HG03457 (cell line): ENCODE results near the gene ATP5MK.
"Not testable (repeated sequence)": the region's sequence is repeated elsewhere in the genome, so short reads cannot be mapped to it uniquely, and the experiment has no call there.

ENCODE experiments used
- ATAC-seq: cut with Tn5 transposase; IDR thresholded peaks from one replicate; pipeline ENCODE4 v1.9.1; 2021; ENCODE audit warnings: moderate number of reproducible peaks; ENCODE audit not compliant: unreplicated experiment

ATP5MK gene

DNA sequence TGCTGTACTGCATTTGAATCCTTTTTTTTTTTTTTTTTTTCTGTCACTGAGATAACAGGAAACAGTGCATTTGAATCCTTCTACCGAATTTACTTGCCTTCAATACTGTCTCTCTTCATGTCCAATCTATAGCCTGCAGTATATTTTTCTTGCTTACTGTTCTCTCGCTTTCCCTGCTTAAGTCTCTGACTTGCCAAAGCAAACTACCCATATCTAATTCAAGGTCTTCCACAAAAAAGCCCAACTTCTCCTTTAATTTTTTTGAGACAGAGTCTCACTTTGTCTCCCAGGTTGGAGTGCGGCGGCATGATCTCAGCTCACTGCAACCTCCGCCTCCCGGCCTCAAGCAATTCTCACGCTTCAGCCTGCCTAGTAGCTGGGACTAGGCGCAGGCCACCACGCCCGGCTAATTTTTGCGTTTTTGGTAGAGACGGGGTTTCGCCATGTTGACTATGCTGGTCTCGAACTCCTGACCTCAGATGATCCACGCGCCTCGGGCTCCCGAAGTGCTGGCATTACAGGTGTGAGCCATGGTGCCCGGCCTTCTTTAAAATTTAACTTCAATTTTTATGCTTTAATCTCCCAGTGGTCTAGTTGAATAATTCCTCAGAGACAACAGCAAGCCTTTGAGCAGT is 1.0 kb upstream of the ATP5MK start:
- no peak for ATAC-seq

GRCh38 chr10:103396789-103397087 is 463 bp upstream of the ATP5MK start:
- ATAC-seq = no peak

DNA sequence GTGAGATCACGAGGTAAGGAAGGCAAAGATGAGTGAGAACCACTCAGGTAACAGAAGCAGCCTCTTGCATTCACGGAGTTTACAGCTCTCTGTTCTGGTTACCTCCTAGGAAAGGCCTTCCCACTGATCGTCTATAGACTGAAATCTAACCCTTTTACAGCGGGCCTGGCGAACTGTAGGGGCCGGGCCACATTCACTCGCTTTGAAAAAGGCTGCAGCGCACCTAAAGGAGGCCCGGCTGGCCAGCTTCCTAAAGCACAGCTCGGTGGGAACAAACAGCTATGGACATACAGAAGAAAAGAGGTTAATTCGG is 565 bp downstream of the ATP5MK start:
- no peak for ATAC-seq

DNA sequence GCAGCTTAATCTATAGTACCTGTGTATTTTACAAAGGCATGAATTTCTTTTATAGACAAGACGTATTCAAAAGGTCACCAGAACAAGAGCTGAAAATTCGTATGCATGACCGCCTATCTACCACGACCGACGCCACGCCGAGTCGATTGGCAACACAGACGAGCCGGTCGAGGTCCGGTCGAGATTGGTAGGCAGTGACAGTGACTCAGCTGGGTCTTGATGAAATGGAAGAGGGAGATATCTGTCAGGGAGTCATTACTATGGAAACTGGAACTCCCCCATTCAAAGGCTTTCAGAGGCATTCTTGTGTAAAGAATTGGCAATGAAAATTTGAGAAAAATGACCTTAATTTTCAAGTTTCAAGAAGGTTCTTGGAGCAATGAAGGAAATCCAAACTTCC is 2.1 kb downstream of the ATP5MK start:
- no peak for ATAC-seq

GRCh38 chr10:103382769-103383168 is 13.5 kb downstream of the ATP5MK start:
- no peak for ATAC-seq

DNA sequence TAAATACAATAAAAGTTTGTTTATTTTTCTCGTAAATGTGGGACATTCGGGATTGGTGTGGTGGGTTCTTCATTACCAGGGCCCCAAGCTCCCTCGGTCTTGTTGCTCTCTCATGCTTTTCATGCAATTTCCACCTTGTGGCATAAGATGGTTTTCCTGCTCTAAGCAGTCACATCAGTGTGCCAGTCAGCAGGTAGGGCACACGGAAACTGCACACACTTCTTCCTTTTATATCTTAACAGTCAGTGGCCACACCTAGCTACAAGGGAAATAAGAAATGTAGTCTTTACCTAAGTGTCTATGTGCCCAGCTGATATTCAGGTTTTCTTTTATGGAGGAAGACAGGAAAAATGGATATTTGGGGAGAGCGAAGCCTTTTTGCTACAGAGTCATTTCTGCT is 22.0 kb downstream of the ATP5MK start:
- ATAC-seq = no peak

- ATAC-seq = no peak
Measured at GRCh38 chr10:103373544-103373943, 22.7 kb downstream of the ATP5MK start.

GRCh38 chr10:103367782-103368518 is 28.3 kb downstream of the ATP5MK start, which contains the start of gene TAF5:
Gene TAF5 (plus strand): TSS chr10:103367976. CDS start chr10:103367990, 14 bp downstream.
- ATAC-seq = peak; percentile 39

DNA sequence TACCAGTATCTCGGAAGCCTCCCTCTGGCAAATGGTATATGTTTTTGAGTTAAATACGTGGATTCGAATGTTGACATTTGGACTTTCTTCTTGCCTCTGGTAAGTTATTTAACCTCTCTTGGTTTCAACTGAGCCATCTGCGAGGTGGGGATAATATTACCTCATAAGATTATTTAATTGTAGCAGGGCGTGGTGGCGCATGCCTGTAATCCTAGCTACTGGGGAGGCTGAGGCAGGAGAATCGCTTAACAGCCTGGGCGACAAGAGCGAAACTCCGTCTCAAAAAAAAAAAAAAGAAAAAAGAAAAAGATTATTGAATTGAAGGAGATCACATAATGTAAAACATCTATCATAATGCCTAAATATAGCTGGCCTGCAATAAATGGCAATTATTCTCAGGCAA is 28.9 kb downstream of the ATP5MK start:
- no peak for ATAC-seq

DNA sequence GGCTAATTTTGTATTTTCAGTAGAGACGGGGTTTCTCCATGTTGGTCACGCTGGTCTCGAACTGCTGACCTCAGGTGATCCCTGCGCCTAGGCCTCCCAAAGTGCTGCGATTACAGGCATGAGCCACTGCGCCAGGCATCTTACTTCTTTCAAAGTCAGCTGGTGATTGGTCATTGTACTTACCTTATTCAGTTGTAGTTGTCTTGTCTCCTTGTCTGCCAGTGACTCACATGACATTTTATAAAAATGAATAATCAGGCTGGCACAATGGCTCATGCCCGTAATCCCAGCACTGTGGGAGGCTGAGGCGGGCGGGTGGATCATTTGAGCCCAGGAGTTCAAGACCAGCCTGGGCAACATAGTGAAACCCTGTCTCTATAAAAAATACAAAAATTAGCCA is 35.5 kb downstream of the ATP5MK start:
- not testable (repeated sequence) for ATAC-seq

- ATAC-seq = not testable (repeated sequence)
Measured at GRCh38 chr10:103359493-103359892, 36.8 kb downstream of the ATP5MK start.

DNA sequence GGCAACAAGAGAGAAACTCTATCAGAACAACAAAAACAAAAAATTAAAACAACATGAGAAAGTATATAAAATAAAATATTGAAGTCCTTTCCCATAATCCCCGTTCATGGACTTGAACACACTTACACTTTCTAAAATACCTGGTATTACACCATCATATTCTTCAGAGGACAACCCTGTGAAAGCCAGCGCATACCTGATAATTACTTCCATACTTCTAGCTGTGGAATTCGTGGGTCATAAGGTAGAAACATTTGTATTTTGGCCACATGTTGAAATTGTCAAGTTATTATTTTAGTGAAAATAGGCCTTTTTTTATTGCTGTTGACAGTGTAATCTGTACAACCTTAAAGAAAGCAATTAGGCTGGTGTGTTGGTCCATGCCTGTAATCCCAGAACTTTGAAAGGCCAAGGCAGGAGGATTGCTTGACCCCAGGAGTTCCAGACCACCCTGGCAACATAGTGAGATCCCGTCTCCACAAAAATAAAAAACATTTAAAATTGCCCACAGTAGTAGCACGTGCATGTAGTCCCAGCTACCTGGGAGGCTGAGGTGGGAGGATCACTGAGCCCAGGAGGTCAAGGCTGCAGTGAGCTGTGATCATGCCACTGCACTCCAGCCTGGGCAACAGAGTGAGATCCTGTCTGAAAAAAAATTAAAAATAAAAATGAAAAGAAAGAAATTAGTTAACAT is 40.2 kb downstream of the ATP5MK start:
- no peak for ATAC-seq

DNA sequence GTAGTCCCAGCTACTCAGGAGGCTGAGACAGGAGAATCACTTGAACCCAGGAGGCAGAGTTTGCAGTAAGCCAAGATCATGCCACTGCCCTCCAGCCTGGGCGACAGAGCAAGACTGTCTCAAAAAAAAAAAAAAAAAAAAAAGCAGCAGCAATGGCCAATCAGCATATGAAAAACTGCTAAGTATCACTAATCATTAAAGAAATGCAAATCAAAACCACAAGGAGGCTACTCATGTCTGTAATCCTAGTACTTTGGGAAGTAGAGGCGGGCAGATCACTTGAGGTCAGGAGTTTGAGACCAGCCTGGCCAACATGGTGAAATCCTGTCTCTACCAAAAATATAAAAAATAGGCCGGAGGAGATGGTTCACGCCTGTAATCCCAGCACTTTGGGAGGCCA is 41.7 kb downstream of the ATP5MK start:
- ATAC-seq = not testable (repeated sequence)

DNA sequence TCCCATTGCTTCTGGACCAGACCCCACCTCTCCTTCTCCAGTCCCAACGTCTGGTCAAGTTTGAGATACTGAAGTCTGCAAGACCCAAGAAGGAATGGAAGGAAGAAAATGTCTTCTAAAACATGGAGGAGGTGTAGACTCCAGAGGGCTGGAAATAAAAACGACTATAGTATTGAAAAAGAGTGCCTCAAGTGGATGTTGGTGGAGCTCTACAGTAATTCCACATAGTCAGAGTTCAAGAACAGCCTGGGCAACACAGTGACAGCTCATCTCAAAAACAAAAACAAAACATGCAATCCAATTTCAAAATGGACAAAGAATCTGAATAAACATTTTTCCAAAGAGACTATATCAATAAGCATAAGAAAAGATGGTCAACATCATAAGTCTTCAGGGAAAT is 43.0 kb downstream of the ATP5MK start:
- no peak for ATAC-seq

DNA sequence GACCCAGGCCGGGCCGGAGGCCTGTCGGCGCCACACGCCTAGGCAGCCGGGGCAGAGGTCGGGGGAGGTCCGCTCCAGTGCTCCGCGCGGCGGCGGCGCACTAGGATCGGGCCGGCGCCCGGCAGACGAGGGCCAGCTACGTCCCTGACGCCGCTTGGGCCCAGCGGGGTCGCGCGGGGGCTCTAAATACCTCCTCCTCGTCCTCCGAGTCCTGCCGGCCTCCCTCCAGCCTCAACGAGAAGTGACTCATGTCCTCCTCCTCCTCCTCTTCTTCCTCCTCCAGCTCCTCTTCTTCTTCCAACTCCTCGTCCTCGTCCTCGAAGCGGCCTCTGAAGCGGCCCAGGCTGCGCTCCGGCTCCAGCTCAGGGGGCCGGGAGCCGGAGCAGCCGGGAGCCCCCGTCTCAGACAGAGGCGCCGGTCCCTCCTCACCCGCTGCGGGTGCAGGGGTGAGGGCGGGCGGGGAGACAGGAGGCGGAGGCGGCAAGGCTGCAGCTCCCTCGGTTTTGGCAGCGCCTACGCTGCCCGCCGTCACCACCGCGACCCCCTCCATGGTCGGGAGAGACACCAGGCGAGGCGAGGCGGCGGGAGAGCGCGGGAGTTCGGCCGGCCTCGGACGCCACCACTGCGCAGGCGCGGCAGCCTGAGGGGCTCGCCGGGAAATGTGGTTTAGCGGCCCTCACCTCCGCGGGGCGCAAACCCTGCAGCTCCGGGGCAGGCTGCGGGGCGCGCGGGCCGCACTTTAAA is 45.6 kb downstream of the ATP5MK start, which contains the start of gene PCGF6:
Gene PCGF6 (minus strand): TSS at position 624 of the 744 bp plus-strand sequence. CDS start 74 bp downstream, at position 550.
- ATAC-seq = no peak

GRCh38 chr10:103350175-103350516 is 46.1 kb downstream of the ATP5MK start:
- ATAC-seq = no peak
